ELF-1 (cell line): ENCODE data around the gene LRIG1.

Source experiments
- DNase-seq: peaks from one replicate; pipeline ENCODE4 v3.0.0-alpha.2; 2016; ENCODE audit warnings: low read depth, low spot score

LRIG1 gene

GRCh38 chr3:66500576-66501482 lies at the start of gene LRIG1:
Gene LRIG1 (minus strand): TSS chr3:66501022. CDS start chr3:66500407, 615 bp downstream.
- peak; percentile 98 for DNase-seq

- no peak for DNase-seq
These were observed 44.0 kb upstream of the LRIG1 start for GRCh38 chr3:66544619-66545429.

GRCh38 chr3:66542153-66542552 lies 41.3 kb upstream of the LRIG1 start:
- no peak for DNase-seq

GRCh38 chr3:66539466-66539989 lies 38.7 kb upstream of the LRIG1 start:
- no peak for DNase-seq

- no peak for DNase-seq
These were observed 37.6 kb upstream of the LRIG1 start for GRCh38 chr3:66538390-66538789.

GRCh38 chr3:66537735-66538134 lies 36.9 kb upstream of the LRIG1 start:
- no peak for DNase-seq

GRCh38 chr3:66536791-66537190 lies 36.0 kb upstream of the LRIG1 start:
- DNase-seq, result no peak

- no peak for DNase-seq
These were observed 33.6 kb upstream of the LRIG1 start for GRCh38 chr3:66534304-66534845.

GRCh38 chr3:66532613-66533012 lies 31.8 kb upstream of the LRIG1 start:
- no peak for DNase-seq

- DNase-seq, result peak; percentile 83
These were observed 31.4 kb upstream of the LRIG1 start for GRCh38 chr3:66532160-66532587.

- DNase-seq, result no peak
These were observed 30.4 kb upstream of the LRIG1 start for GRCh38 chr3:66531256-66531655.

GRCh38 chr3:66527246-66527645 lies 26.4 kb upstream of the LRIG1 start:
- no peak for DNase-seq

- no peak for DNase-seq
These were observed 24.9 kb upstream of the LRIG1 start for GRCh38 chr3:66525771-66526170.

GRCh38 chr3:66520724-66521123 lies 19.9 kb upstream of the LRIG1 start:
- no peak for DNase-seq

- no peak for DNase-seq
These were observed 17.8 kb upstream of the LRIG1 start for GRCh38 chr3:66518644-66519043.

GRCh38 chr3:66518126-66518525 lies 17.3 kb upstream of the LRIG1 start:
- no peak for DNase-seq

- no peak for DNase-seq
These were observed 16.4 kb upstream of the LRIG1 start for GRCh38 chr3:66517241-66517640.

- no peak for DNase-seq
These were observed 7.6 kb upstream of the LRIG1 start for GRCh38 chr3:66508461-66508860.

GRCh38 chr3:66507423-66508260 lies 6.8 kb upstream of the LRIG1 start:
- DNase-seq, result no peak

- DNase-seq, result no peak
These were observed 5.3 kb upstream of the LRIG1 start for GRCh38 chr3:66506154-66506553.
